ENCODE results near the gene C19orf53.

DNA sequence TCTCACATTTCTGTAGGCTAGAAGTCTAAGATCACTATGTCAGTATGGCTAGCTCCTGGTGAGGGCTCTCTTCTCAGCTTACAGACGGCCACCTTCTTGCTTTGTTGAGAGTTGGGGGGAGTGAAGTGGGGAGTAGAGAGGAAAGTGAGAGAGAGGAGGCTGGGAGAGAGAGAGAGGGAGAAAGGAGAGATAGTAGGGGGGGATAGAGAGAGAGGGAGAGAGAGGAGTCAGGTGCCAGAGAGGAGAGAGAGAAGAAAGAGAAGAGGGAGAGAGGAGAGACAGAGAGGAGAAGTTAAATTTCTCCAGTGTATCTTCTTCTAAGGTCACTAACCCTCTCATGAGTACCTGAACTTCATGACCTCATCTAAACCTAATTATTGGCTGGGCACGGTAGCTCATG lies 49.6 kb downstream of the C19orf53 start:
- TF ChIP-seq, protein P1, sequence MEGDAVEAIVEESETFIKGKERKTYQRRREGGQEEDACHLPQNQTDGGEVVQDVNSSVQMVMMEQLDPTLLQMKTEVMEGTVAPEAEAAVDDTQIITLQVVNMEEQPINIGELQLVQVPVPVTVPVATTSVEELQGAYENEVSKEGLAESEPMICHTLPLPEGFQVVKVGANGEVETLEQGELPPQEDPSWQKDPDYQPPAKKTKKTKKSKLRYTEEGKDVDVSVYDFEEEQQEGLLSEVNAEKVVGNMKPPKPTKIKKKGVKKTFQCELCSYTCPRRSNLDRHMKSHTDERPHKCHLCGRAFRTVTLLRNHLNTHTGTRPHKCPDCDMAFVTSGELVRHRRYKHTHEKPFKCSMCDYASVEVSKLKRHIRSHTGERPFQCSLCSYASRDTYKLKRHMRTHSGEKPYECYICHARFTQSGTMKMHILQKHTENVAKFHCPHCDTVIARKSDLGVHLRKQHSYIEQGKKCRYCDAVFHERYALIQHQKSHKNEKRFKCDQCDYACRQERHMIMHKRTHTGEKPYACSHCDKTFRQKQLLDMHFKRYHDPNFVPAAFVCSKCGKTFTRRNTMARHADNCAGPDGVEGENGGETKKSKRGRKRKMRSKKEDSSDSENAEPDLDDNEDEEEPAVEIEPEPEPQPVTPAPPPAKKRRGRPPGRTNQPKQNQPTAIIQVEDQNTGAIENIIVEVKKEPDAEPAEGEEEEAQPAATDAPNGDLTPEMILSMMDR (optimal IDR thresholded peaks at IDR 0.05 in 1 of 3, IDR thresholded peaks at IDR 0.05 in 1 of 3, conservative IDR thresholded peaks at IDR 0.05 in 1 of 3; ENCODE audit: extremely low read depth in 1 of 3, insufficient read depth in 2 of 3, low read length in 3 of 3) = no peak
- no peak for TF ChIP-seq EZH2 (IDR thresholded peaks at IDR 0.05; ENCODE audit: low read length)
